ENCODE results near the gene HSPB6.

HSPB6 gene

DNA sequence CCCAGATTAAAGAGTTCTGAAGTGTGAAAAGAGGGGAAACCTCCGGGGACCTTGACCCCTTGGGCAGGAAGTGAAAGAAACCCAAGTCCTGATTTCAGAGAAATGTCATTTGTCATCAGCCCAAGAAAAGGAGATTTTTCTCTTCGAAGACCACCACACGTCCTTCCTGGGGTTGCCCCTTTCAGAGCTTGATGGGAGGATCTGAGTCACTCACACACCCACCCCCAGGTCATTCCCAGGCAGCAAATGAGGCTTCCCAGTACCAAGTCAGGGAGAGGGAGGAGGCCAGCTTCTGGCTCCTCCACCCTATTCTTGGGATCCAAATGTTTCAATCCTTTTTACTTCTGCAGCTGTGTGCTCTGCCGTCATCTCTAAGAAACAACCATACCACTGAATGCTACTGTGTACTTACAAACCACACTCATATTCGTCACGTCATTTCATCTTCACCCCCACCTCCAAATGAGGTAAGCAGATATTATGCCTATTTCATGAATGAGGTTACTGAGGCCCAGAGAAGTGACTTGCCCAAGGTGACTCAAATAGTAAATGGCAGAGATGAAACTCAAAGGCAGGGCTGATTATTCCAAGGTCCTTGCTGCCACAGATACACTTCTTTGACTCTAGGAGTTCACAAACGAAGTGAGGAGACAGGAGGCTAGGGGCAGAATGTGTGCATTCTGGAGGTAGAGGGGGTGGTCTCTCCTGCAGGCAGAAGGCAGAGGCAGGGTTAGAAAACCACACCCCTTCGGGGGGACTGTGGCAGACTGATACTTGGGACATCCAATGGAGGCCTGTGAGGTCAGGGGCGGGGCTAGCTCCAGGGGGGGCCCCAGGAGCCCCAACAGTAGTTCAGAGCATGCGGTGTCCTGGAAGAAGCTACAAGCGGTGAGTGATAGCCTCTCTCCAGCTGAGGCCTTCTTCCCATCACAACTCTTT is 44.0 kb downstream of the HSPB6 start:
- Histone ChIP-seq H3K9me3 (ENCODE audit: insufficient read depth, low read length) (no peaks in the 10 kb centered on the region), H3K27ac (ENCODE audit: low read depth, low read length) (no peak overlapping the region), H2AFZ (ENCODE audit: low read depth, low read length, severe bottlenecking) (no peak overlapping the region), H3K4me2 (ENCODE audit: low read depth, low read length, poor library complexity, severe bottlenecking) (no peak overlapping the region), H3K36me3 (ENCODE audit: low read length) (no peaks in the 10 kb centered on the region), H3K4me3 (ENCODE audit: insufficient read depth, low read length, poor library complexity, severe bottlenecking) (no peak overlapping the region), H3K9ac (ENCODE audit: low read length) (no peak overlapping the region), H3K79me2 (ENCODE audit: insufficient read depth, low read length) (no peaks in the 10 kb centered on the region), H3F3A (ENCODE audit: insufficient read depth) (no peaks in the 10 kb centered on the region), H3K27me3 (ENCODE audit: low read length) (no peaks in the 10 kb centered on the region), H4K20me1 (ENCODE audit: low read depth, low read length) (no peaks in the 10 kb centered on the region), H3K9me2 (replicated peaks; ENCODE audit: insufficient read depth, low read length) (no peaks in the 10 kb centered on the region)
- no peak for TF ChIP-seq EZH2phosphoT487 (conservative IDR thresholded peaks at IDR 0.05; ENCODE audit: low read length)
- TF ChIP-seq, protein P1, sequence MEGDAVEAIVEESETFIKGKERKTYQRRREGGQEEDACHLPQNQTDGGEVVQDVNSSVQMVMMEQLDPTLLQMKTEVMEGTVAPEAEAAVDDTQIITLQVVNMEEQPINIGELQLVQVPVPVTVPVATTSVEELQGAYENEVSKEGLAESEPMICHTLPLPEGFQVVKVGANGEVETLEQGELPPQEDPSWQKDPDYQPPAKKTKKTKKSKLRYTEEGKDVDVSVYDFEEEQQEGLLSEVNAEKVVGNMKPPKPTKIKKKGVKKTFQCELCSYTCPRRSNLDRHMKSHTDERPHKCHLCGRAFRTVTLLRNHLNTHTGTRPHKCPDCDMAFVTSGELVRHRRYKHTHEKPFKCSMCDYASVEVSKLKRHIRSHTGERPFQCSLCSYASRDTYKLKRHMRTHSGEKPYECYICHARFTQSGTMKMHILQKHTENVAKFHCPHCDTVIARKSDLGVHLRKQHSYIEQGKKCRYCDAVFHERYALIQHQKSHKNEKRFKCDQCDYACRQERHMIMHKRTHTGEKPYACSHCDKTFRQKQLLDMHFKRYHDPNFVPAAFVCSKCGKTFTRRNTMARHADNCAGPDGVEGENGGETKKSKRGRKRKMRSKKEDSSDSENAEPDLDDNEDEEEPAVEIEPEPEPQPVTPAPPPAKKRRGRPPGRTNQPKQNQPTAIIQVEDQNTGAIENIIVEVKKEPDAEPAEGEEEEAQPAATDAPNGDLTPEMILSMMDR (IDR thresholded peaks at IDR 0.05; ENCODE audit: insufficient read depth, low read length, poor library complexity, severe bottlenecking): no peak

DNA sequence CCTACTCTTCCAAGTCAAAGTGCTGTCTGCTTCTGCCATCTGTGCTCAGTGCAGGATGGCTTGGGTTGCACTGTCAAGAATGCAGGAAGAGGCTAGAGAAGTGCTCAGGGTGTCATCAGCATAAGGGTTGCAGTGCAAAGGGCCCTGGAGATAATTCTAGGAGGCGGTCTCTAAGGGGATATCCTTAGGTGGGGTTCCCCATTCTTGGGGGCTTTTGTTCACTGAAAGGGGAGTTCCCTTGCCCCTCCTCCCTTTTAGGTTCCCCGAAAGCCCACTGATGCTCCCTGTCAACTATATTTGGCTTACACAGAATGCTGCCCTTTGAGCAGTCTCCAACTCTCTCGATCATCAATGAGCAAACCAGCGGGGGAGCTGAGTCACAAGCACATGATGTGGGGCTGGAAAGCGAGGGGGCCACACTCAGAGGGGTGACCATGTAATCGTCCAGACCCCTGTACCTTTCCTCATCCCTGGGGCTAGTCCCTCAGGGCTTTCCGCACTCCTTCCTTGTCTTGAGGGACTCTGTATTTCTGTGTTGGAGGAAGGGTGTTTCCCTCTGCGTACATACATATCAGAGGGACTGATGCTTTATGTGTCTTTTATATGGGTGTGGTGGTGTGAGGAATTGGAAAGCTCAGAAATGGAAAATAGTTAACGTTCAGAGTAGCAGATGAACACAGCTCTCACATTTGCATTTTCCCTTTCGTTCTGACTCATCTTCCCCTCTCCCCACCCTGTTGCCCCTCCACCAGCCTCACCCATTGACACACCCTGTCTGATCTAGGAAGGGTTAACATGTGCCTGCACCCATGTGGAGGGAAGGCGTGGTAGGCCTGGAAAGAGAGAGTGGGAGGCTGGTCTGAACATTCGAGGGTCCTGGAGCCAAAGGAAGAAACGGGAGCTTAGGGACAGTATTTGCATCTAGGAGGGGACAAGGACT is 45.8 kb downstream of the HSPB6 start:
- no peak for TF ChIP-seq EZH2phosphoT487 (conservative IDR thresholded peaks at IDR 0.05; ENCODE audit: low read length)
- TF ChIP-seq, protein P1 (IDR thresholded peaks at IDR 0.05; ENCODE audit: insufficient read depth, low read length, poor library complexity, severe bottlenecking): no peak
- Histone ChIP-seq H3K36me3 (ENCODE audit: low read length) (no peaks in the 10 kb centered on the region), H3K9me3 (ENCODE audit: insufficient read depth, low read length) (no peaks in the 10 kb centered on the region), H3K79me2 (ENCODE audit: insufficient read depth, low read length) (no peaks in the 10 kb centered on the region), H3K4me2 (ENCODE audit: low read depth, low read length, poor library complexity, severe bottlenecking) (no peak overlapping the region), H3K27me3 (ENCODE audit: low read length) (no peaks in the 10 kb centered on the region), H3K9ac (ENCODE audit: low read length) (no peak overlapping the region), H3K27ac (ENCODE audit: low read depth, low read length) (no peak overlapping the region), H3K4me3 (ENCODE audit: insufficient read depth, low read length, poor library complexity, severe bottlenecking) (no peak overlapping the region), H3K9me2 (replicated peaks; ENCODE audit: insufficient read depth, low read length) (no peaks in the 10 kb centered on the region), H3F3A (ENCODE audit: insufficient read depth) (no peaks in the 10 kb centered on the region), H2AFZ (ENCODE audit: low read depth, low read length, severe bottlenecking) (no peak overlapping the region), H4K20me1 (ENCODE audit: low read depth, low read length) (no peaks in the 10 kb centered on the region)

DNA sequence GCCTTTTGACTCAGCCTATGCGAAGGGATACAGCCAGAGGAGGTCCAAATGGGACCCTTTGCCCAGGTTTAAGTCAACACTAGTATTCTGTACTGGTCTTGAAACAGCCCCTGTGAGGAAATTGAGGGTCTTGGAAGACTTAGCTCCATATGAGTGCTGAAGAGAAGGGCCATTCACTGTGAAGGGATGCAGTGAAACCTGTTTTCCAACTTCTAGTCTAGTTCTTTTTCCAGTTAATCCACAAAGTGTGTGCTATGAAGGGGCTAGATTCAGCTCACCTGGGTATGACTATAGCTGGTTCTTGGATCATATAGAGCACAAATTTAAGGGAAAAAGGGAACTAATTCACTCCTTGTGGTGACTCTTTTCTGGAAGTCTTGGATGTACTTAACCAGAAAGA is 48.4 kb downstream of the HSPB6 start:
- TF ChIP-seq EZH2phosphoT487 (conservative IDR thresholded peaks at IDR 0.05; ENCODE audit: low read length): no peak
- TF ChIP-seq, protein P1 (IDR thresholded peaks at IDR 0.05; ENCODE audit: insufficient read depth, low read length, poor library complexity, severe bottlenecking): no peak
- Histone ChIP-seq H3K4me2 (ENCODE audit: low read depth, low read length, poor library complexity, severe bottlenecking) (no peak overlapping the region), H3K9me2 (replicated peaks; ENCODE audit: insufficient read depth, low read length) (no peaks in the 10 kb centered on the region), H3K9me3 (ENCODE audit: insufficient read depth, low read length) (no peaks in the 10 kb centered on the region), H4K20me1 (ENCODE audit: low read depth, low read length) (no peaks in the 10 kb centered on the region), H3K27ac (ENCODE audit: low read depth, low read length) (no peak overlapping the region), H3K79me2 (ENCODE audit: insufficient read depth, low read length) (no peaks in the 10 kb centered on the region), H3K9ac (ENCODE audit: low read length) (no peak overlapping the region), H3K36me3 (ENCODE audit: low read length) (no peaks in the 10 kb centered on the region), H3K4me3 (ENCODE audit: insufficient read depth, low read length, poor library complexity, severe bottlenecking) (no peak overlapping the region), H3K27me3 (ENCODE audit: low read length) (no peaks in the 10 kb centered on the region), H2AFZ (ENCODE audit: low read depth, low read length, severe bottlenecking) (no peak overlapping the region), H3F3A (ENCODE audit: insufficient read depth) (no peaks in the 10 kb centered on the region)

All from SU-DHL-6 (cell line).